Measurements from ENCODE around the gene PANK4.

PANK4 gene

DNA sequence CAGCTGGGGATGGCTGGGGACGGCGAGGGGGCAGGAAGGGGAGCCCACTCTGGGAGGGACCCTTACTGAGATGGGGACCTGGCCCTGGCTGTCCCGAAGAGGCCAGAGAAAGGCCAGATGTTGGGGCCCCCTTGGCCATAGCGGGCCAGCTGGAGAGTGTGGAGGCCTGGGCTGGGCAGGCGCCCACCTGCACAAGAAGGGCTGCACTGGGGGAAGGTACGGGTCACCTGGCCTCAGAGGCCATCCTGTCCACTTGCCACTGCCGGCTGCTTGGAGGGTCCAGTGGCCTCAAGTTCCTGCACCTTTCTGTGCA, 55.3 kb downstream of the PANK4 start:
- TF ChIP-seq, protein P1, sequence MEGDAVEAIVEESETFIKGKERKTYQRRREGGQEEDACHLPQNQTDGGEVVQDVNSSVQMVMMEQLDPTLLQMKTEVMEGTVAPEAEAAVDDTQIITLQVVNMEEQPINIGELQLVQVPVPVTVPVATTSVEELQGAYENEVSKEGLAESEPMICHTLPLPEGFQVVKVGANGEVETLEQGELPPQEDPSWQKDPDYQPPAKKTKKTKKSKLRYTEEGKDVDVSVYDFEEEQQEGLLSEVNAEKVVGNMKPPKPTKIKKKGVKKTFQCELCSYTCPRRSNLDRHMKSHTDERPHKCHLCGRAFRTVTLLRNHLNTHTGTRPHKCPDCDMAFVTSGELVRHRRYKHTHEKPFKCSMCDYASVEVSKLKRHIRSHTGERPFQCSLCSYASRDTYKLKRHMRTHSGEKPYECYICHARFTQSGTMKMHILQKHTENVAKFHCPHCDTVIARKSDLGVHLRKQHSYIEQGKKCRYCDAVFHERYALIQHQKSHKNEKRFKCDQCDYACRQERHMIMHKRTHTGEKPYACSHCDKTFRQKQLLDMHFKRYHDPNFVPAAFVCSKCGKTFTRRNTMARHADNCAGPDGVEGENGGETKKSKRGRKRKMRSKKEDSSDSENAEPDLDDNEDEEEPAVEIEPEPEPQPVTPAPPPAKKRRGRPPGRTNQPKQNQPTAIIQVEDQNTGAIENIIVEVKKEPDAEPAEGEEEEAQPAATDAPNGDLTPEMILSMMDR (IDR thresholded peaks at IDR 0.05; ENCODE audit: low read depth, low read length): no peak
- no peak overlapping the region for H3K4me3 ChIP-seq (ENCODE audit: low read depth, low read length)

DNA sequence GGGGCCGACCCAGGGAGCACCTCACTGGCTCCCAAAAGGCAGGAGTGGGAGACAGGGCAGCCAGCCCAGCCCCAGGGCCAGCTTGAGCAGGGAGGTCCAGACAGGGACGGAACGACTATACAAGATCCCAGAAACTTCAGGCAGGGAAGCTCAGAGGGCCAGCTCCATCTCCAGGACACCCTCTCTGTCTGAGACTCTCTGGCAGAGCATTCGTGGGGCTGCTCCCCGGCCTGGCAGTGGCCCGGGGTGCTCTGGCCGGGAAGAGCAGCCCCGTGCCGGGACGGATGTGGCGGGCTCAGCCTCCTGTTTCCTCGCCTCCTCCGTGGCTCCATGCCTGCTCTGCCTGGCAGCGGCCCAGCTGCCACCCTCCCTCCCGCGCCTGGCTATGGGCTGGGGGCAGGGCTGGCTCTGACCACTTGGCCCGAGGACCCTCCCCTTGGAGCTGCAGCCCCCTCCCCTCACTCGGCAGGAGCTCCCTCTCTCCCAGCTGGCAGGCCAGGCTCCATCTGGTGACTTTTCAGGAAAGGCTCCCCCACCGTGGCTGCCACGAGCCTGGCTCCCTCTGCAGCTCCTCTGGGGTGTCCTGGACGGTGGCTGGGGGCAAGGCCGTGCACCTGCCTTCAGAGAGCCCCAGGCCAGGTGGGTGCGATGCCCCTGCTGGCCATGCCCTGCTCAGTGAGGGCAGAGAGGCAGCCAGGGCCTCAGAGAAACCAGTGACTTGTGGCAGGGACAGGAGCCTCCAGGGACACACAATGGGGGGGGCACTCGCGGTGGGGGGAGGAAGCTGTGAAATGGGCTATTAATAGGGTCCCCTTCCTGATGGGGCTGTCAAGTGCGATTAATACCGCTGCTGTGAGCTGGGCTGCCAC, 55.9 kb downstream of the PANK4 start:
- TF ChIP-seq, protein P1 (IDR thresholded peaks at IDR 0.05; ENCODE audit: low read depth, low read length): no peak
- no peak overlapping the region for H3K4me3 ChIP-seq (ENCODE audit: low read depth, low read length)

DNA sequence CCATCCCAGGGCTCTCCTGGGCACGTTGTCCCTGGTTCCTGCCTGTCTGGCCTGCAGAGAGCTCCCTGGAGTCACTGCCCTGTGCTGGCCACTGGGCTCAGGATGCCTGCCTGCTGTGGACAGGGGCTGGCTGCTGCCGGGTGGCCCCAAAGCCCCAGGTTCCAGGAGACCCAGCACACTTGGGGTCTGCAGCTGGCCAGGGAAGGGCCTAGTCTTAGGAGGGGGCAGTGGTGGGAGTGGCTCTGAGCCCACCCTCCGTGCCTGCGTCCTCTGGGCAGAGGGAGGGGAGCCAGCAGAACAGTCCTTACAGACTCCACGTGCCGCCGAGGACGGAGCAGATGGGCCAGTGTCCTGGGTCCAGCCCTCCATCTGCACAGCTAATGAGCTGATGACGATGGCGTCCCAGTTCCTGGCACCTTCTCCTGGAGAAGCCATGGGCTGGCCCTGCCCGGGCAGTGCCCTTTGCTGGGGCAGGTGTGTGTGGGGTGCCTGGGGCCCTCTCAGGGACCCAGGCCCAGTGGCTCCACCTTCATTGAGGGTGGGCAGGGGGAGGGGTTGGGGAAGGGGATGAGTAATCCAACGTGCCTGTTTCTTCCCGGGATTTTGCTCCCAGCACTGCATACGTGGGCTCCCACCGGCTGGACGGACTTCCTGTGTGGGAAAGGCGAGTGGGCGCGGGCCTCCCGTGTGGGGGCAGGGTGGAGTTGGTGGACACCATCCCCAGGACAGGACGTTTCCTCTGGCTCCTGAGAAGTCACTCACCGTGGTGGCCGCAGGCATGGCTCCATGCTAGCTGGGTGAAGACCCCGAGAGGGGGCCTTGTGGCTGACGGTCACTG, 57.1 kb downstream of the PANK4 start:
- TF ChIP-seq, protein P1 (IDR thresholded peaks at IDR 0.05; ENCODE audit: low read depth, low read length): no peak
- no peak overlapping the region for H3K4me3 ChIP-seq (ENCODE audit: low read depth, low read length)

DNA sequence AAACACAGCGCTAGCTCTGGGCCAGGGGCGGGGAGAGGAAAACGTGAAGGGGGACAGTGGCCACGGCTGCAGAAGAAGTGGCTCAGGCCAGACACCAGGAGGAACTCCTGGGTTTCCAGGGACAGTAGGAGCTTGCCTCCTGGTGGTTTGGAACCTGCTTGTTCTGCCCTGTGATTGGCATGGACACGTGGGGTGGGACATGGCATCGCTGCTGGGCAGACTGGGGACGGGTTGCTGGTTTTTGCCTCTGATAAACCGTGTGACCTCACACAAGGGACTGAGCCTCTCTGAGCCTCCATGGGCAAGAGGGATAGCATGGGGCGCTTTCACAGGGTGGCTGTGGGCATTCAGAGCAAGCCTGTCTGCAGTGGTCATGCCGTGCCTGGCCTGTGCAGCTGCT, 57.9 kb downstream of the PANK4 start:
- TF ChIP-seq, protein P1 (IDR thresholded peaks at IDR 0.05; ENCODE audit: low read depth, low read length): no peak
- H3K4me3 ChIP-seq (ENCODE audit: low read depth, low read length): no peak overlapping the region

DNA sequence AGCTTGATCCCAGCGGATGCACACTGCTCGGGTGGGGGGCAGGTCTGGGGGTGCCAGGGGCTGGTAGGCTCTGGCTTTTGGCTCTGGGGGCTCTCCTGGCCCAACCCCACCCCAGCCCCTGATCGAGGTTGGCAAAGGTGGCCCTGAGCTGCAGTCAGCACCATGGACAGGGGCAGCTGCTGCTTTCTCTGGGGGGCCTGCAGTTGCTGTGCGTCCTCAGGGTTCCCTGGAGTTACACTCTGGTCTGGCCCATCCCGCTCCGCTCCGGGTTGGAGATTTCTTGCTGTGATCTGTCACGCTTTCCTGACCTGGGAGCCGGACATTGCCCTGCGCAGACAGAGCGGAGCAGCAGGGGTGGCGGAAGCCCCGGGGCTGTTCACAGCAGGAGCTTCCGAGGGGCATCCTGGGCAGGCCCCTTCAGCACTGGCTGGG, 58.3 kb downstream of the PANK4 start:
- TF ChIP-seq, protein P1 (IDR thresholded peaks at IDR 0.05; ENCODE audit: low read depth, low read length): no peak
- no peak overlapping the region for H3K4me3 ChIP-seq (ENCODE audit: low read depth, low read length)

DNA sequence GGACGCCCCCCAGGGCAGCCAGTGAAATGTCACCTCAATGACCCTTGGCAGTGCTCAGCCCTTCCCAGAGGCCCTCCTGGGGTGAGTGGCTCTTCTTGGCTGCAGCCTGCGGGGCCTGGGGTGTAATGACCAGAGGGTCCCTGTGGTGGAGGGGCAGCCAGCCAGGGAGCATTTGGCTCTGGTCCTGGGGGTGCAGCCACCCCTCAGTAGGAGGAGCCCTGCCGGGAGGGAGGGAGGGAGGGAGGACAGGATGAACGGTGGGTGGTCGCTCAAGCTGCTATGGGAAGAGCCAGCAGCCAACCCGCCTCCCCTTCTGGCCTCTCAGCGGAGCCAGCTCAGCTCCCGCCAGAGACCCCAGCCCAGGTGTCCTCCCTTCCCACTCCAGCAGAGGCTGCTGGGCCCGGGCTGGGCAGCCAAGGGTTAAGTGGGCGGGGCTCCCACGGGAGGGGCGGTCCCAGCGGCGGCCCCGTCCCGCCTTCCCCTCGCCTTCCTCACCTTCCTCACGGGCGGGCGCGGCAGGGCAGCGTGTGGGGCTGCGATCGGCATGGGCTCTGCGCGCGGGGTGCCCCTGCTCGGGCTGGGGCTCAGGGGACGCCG, 59.3 kb downstream of the PANK4 start:
- H3K4me3 ChIP-seq (ENCODE audit: low read depth, low read length): no peak overlapping the region
- TF ChIP-seq, protein P1 (IDR thresholded peaks at IDR 0.05; ENCODE audit: low read depth, low read length): no peak

All from WI38 (cell line).